K562 (cell line): Measurements from ENCODE around the gene KLK3. TPM values are rescaled to one million over a fixed set of nuclear protein-coding genes. Genes with fewer than 3 reads are reported as not detected.

Source experiments
- ARID4B ChIP-seq: sonication (generic); formaldehyde crosslinking; IDR thresholded peaks from 2 replicates; pipeline ENCODE4 v1.8.0; 2022; ENCODE audit warnings: mild to moderate bottlenecking, missing genetic modification reagents
- CBX5 ChIP-seq: IDR thresholded peaks from 2 replicates; pipeline ENCODE4 v1.6.1; 2014; ENCODE audit warnings: low read depth, borderline replicate concordance
- CREB3 ChIP-seq: fragments of 450-650 bp; conservative IDR thresholded peaks from 2 replicates; pipeline ENCODE4 v1.6.1; 2016; ENCODE audit warnings: missing genetic modification characterization, low read depth, mild to moderate bottlenecking, missing compliant biosample characterization, moderate library complexity
- E2F6 ChIP-seq, 2 experiments: IDR thresholded peaks; 2 replicates each; pipeline ENCODE4 v1.6.1; 2011; ENCODE audit warnings: borderline replicate concordance in 1 of 2, control low read depth in 1 of 2, low read depth in 1 of 2, low read length in 1 of 2, mild to moderate bottlenecking in 1 of 2, mixed read lengths in 1 of 2, moderate library complexity in 1 of 2; ENCODE audit not compliant: insufficient read depth in 1 of 2, insufficient read length in 1 of 2, poor library complexity in 1 of 2, severe bottlenecking in 1 of 2; ENCODE audit errors: extremely low read depth in 1 of 2
- HDAC2 ChIP-seq: fragments of 450-650 bp; IDR thresholded peaks from 2 replicates; pipeline ENCODE4 v1.6.1; 2016; ENCODE audit warnings: mild to moderate bottlenecking
- NR1H2 ChIP-seq: sonication (generic); formaldehyde crosslinking; IDR thresholded peaks from 2 replicates; pipeline ENCODE4 v1.4.0; 2020; ENCODE audit warnings: mild to moderate bottlenecking, missing genetic modification reagents
- POLR2AphosphoS2 ChIP-seq: IDR thresholded peaks from 2 replicates; pipeline ENCODE4 v1.6.1; 2012; ENCODE audit warnings: low read length, improper control_type of control experiment
- STAT5B ChIP-seq: fragments of 250-450 bp; sonication (Bioruptor Pico); IDR thresholded peaks from 2 replicates; pipeline ENCODE4 v1.8.0; 2021; ENCODE audit warnings: mild to moderate bottlenecking, inconsistent platforms
- TBL1XR1 ChIP-seq, 2 experiments: IDR thresholded peaks; 2 replicates each; pipeline ENCODE4 v1.6.1; 2012; ENCODE audit warnings: improper control_type of control experiment in 2 of 2, low read length in 2 of 2, mild to moderate bottlenecking in 1 of 2
- TEAD1 ChIP-seq, 2 experiments: fragments of 450-650 bp in 1 of 2; sonication (generic) in 1 of 2; formaldehyde crosslinking; IDR thresholded peaks; 2 replicates each; pipeline versions ENCODE4 v1.4.0 to v1.8.0; 2020 to 2022; ENCODE audit warnings: mild to moderate bottlenecking in 2 of 2, missing genetic modification reagents in 1 of 2
- ZBTB7A ChIP-seq: IDR thresholded peaks from 2 replicates; pipeline ENCODE4 v1.6.1; 2011; ENCODE audit warnings: low read depth, mild to moderate bottlenecking, low read length, moderate library complexity, borderline replicate concordance; ENCODE audit not compliant: control insufficient read depth
- ZFP30 ChIP-seq: fragments of 250-450 bp; sonication (Bioruptor Pico); IDR thresholded peaks from 2 replicates; pipeline ENCODE4 v1.8.0; 2022; ENCODE audit warnings: moderate library complexity, mild to moderate bottlenecking, inconsistent platforms, borderline replicate concordance
- ZNF253 ChIP-seq: fragments of 250-450 bp; sonication (Bioruptor Pico); conservative IDR thresholded peaks from 2 replicates; pipeline ENCODE4 v1.6.1; 2021; ENCODE audit warnings: mild to moderate bottlenecking
- ZNF354B ChIP-seq: fragments of 250-450 bp; sonication (Bioruptor Pico); IDR thresholded peaks from 2 replicates; pipeline ENCODE4 v1.4.0; 2020
- ZNF444 ChIP-seq: fragments of 250-450 bp; sonication (Bioruptor Pico); IDR thresholded peaks from 2 replicates; pipeline ENCODE4 v1.4.0; 2020; ENCODE audit warnings: mild to moderate bottlenecking, moderate library complexity
- ZNF592 ChIP-seq: fragments of 450-650 bp; IDR thresholded peaks from 2 replicates; pipeline ENCODE4 v1.6.1; 2017; ENCODE audit warnings: antibody characterized with exemption, mild to moderate bottlenecking
- ZNF764 ChIP-seq: fragments of 250-450 bp; sonication (Bioruptor Pico); IDR thresholded peaks from 2 replicates; pipeline ENCODE4 v1.4.0; 2020; ENCODE audit warnings: low read depth, mild to moderate bottlenecking, moderate library complexity
- polyA plus RNA-seq, 8 experiments: library from polyadenylated mRNA; depleted of rRNA in 4 of 8; stranded (reverse) in 5 of 8; unstranded in 3 of 8; fragments of >200 nt; fragmentation: Nextera tagmentation in 2 of 8; fragmentation: Illumina TruSeq in 1 of 8; extraction: Ambion mirVana in 2 of 8; extraction: Trizol in 1 of 8; gene quantifications; 2 replicates each; pipeline versions ENCODE4 v1.2.1 to v1.2.3, GENCODE V29; 2011 to 2014; ENCODE audit warnings: inconsistent platforms in 1 of 8, missing spikeins in 1 of 8
- total RNA-seq, 7 experiments: library from RNA; depleted of rRNA in 6 of 7; stranded (reverse); fragments of >200 nt in 6 of 7; fragmentation: Illumina TruSeq in 2 of 7; extraction: Trizol in 2 of 7; gene quantifications; 2 replicates each; pipeline versions ENCODE4 v1.2.1 to v1.2.3, GENCODE V29; 2011 to 2021; ENCODE audit warnings: low replicate concordance in 1 of 7

KLK3 gene
- total and polyA plus RNA-seq, 9 of the 15 experiments (the other 6 are each of a cell fraction or from before 2014, with no cell fraction given): not detected

GRCh38 chr19:50820086-50820485 lies 34.6 kb upstream of the KLK3 start (continued):
- TF ChIP-seq ZNF444 (CRISPR knock-in tag) (no peak), CREB3 (tag) (0 out of 2 replicates have a peak, but pooled peaks have one; percentile 29), TBL1XR1 (IDR thresholded peaks at IDR 0.05; ENCODE audit: low read length in 2 of 2) (no peak), POLR2AphosphoS2 (no peak), ZBTB7A (no peak), ZNF764 (CRISPR knock-in tag) (no peak), ZNF354B (no peak), ZFP30 (no peak), STAT5B (CRISPR knock-in tag) (no peak), ZNF592 (peak; percentile 80), E2F6 (IDR thresholded peaks at IDR 0.05; ENCODE audit: borderline replicate concordance in 1 of 2, extremely low read depth in 1 of 2, insufficient read depth in 1 of 2, insufficient read length in 1 of 2, low read depth in 1 of 2, low read length in 1 of 2, poor library complexity in 1 of 2, severe bottlenecking in 1 of 2) (peak; percentile 81 to 95), NR1H2 (CRISPR knock-in tag) (no peak), ZNF253 (CRISPR knock-in tag) (no peak), CBX5 (no peak), TEAD1 (CRISPR knock-in tag; IDR thresholded peaks at IDR 0.05) (0 out of 4 replicates have a peak, but pooled peaks of 1 of the 2 experiments have one; percentile 57), ARID4B (peak; percentile 39; the same call in 1 of the 2 replicates), HDAC2 (0 out of 2 replicates have a peak, but pooled peaks have one; percentile 17)
